HCT116 (cell line): Measurements from ENCODE around the gene CAPN5. TPM values are rescaled to one million over a fixed set of nuclear protein-coding genes. Genes with fewer than 3 reads are reported as not detected.
"Not testable (repeated sequence)": the region's sequence is repeated elsewhere in the genome, so short reads cannot be mapped to it uniquely, and the experiment has no call there.

Experiments
- ATAC-seq: fragments of 200-7000 bp; cut with Tn5 transposase; 2 replicates; pipeline ENCODE4 v1.9.1; 2020; ENCODE audit warnings: mild to moderate bottlenecking, moderate library complexity
- BruUV-seq: library from RNA; stranded (reverse); fragments of 400-500 nt; replicated peaks from 2 replicates; lab custom pipeline; 2021; lab: Mats Ljungman, UMichigan
- CTCF ChIA-PET: fragments of 300-600 bp; sonication (Branson Sonifier 250); formaldehyde crosslinking; loops from one replicate; lab custom pipeline; 2021; ENCODE audit warnings: antibody characterized with exemption; lab: Charles Lee
- POLR2A ChIA-PET: fragments of 300-600, 350-600 bp; sonication (Branson Sonifier 250); formaldehyde crosslinking; loops from one replicate; lab custom pipeline; 2021; ENCODE audit warnings: antibody characterized with exemption; lab: Charles Lee
- RAD21 ChIA-PET, 2 experiments: fragments of 300-600 bp; sonication (Branson Sonifier 250); formaldehyde crosslinking; loops; one replicate each; lab custom pipeline; 2023; ENCODE audit warnings: low total read pairs in 2 of 2; ENCODE audit not compliant: uncharacterized antibody in 2 of 2, unreplicated experiment in 2 of 2, low non-redundant PET in 1 of 2; lab: Charles Lee
- DNase-seq: peaks from one replicate; pipeline ENCODE4 v3.0.0-alpha.2; 2010; ENCODE audit warnings: low read depth, low spot score
- H2AFZ ChIP-seq: fragments of 200-600 bp; shearing (Covaris generic), sonication (generic); 2 replicates; pipeline ENCODE4 v1.6.1; 2017; ENCODE audit warnings: low read depth, mixed run types, mixed read lengths, antibody characterized with exemption, low read length; ENCODE audit not compliant: poor library complexity, severe bottlenecking
- H3K27ac ChIP-seq: 2 replicates; pipeline ENCODE4 v1.5.1; 2012; ENCODE audit warnings: low read depth, low read length
- H3K27me3 ChIP-seq: fragments of 200-600 bp; sonication (generic); 2 replicates; pipeline ENCODE4 v1.6.1; 2016; ENCODE audit warnings: mixed run types, low read length, mixed read lengths; ENCODE audit not compliant: insufficient read depth
- H3K36me3 ChIP-seq, 2 experiments: fragments of 200-500 bp in 1 of 2; fragments of 200-600 bp in 1 of 2; sonication (Bioruptor generic) in 1 of 2; sonication (generic) in 1 of 2; 2 replicates each; pipeline versions ENCODE4 v1.5.1 to v1.6.1; 2014 to 2016; ENCODE audit warnings: low read length in 2 of 2, inconsistent platforms in 1 of 2, mixed read lengths in 1 of 2, mixed run types in 1 of 2; ENCODE audit not compliant: insufficient read depth in 2 of 2, control insufficient read depth in 1 of 2
- H3K4me1 ChIP-seq, 2 experiments: fragments of 200-600 bp in 1 of 2; sonication (generic) in 1 of 2; 2 replicates each; pipeline versions ENCODE4 v1.5.1 to v1.6.1; 2012 to 2017; ENCODE audit warnings: low read length in 2 of 2, inconsistent platforms in 1 of 2, mild to moderate bottlenecking in 1 of 2, mixed read lengths in 1 of 2, mixed run types in 1 of 2, moderate library complexity in 1 of 2; ENCODE audit not compliant: insufficient read depth in 2 of 2, control insufficient read depth in 1 of 2
- H3K4me2 ChIP-seq: fragments of 200-600 bp; sonication (generic); 2 replicates; pipeline ENCODE4 v1.6.1; 2017; ENCODE audit warnings: mixed run types, low read length, mixed read lengths
- H3K4me3 ChIP-seq, 2 experiments: fragments of 200-600 bp in 1 of 2; sonication (generic) in 1 of 2; replicated peaks in 1 of 2; 2 replicates each; pipeline ENCODE4 v1.5.1; 2011 to 2016; ENCODE audit warnings: low read length in 2 of 2, control low read depth in 1 of 2, low read depth in 1 of 2, mild to moderate bottlenecking in 1 of 2, mixed read lengths in 1 of 2, mixed run types in 1 of 2
- H3K79me2 ChIP-seq: fragments of 200-600 bp; sonication (generic); 2 replicates; pipeline ENCODE4 v1.6.1; 2017; ENCODE audit warnings: mild to moderate bottlenecking, mixed run types, low read length, moderate library complexity, mixed read lengths; ENCODE audit not compliant: insufficient read depth
- H3K9ac ChIP-seq: fragments of 200-600 bp; sonication (generic); 2 replicates; pipeline ENCODE4 v1.6.1; 2016; ENCODE audit warnings: low read length, mixed read lengths
- H3K9me2 ChIP-seq: fragments of 200-600 bp; sonication (generic), shearing (Covaris generic); 2 replicates; pipeline ENCODE4 v1.6.1; 2017; ENCODE audit warnings: mixed run types, mild to moderate bottlenecking, moderate library complexity; ENCODE audit not compliant: insufficient read depth
- H3K9me3 ChIP-seq, 2 experiments: fragments of 200-500 bp in 1 of 2; fragments of 200-600 bp in 1 of 2; sonication (Bioruptor generic) in 1 of 2; sonication (generic) in 1 of 2; 2 replicates each; pipeline ENCODE4 v1.6.1; 2014 to 2017; ENCODE audit warnings: low read length in 2 of 2, mixed read lengths in 2 of 2, inconsistent platforms in 1 of 2, low read depth in 1 of 2, mild to moderate bottlenecking in 1 of 2, mixed run types in 1 of 2, moderate library complexity in 1 of 2; ENCODE audit not compliant: control insufficient read depth in 1 of 2, insufficient read depth in 1 of 2
- H4K20me1 ChIP-seq: fragments of 200-600 bp; sonication (generic), shearing (Covaris generic); 2 replicates; pipeline ENCODE4 v1.6.1; 2017; ENCODE audit warnings: mixed run types, mild to moderate bottlenecking, moderate library complexity; ENCODE audit not compliant: insufficient read depth
- EGR1 ChIP-seq: IDR thresholded peaks from 2 replicates; pipeline ENCODE4 v1.6.1; 2012; ENCODE audit warnings: low read depth
- EZH2phosphoT487 ChIP-seq: fragments of 200-600 bp; IDR thresholded peaks from 2 replicates; pipeline ENCODE4 v1.6.1; 2018; ENCODE audit warnings: antibody characterized with exemption, borderline replicate concordance
- FOSL1 ChIP-seq: IDR thresholded peaks from 2 replicates; pipeline ENCODE4 v1.6.1; 2012; ENCODE audit warnings: low read depth
- RAD21 ChIP-seq: IDR thresholded peaks from 2 replicates; pipeline ENCODE4 v1.6.1; 2012; ENCODE audit warnings: low read depth, mild to moderate bottlenecking
- SRF ChIP-seq: IDR thresholded peaks from 2 replicates; pipeline ENCODE4 v1.6.1; 2012; ENCODE audit warnings: low read depth
- YY1 ChIP-seq: IDR thresholded peaks from 2 replicates; pipeline ENCODE4 v1.6.1; 2011; ENCODE audit warnings: low read length, low read depth, moderate library complexity, mild to moderate bottlenecking; ENCODE audit not compliant: insufficient replicate concordance; ENCODE audit errors: extremely low read depth
- ZFX ChIP-seq: fragments of 450-650 bp; IDR thresholded peaks from 2 replicates; pipeline ENCODE4 v1.6.1; 2017
- intact Hi-C: fragments of 100-400 bp; cut with micrococcal nuclease; formaldehyde crosslinking; loops from 2 replicates; pipeline ENCODE4 v1.10.0; 2022
- total RNA-seq: library from RNA; stranded (reverse); gene quantifications from one replicate; pipeline ENCODE4 v1.2.1, GENCODE V29; 2021; ENCODE audit not compliant: unreplicated experiment
- TF ChIP-seq, protein P1 (sequence below): IDR thresholded peaks from 2 replicates; pipeline ENCODE4 v1.6.1; 2012
- TF ChIP-seq, protein P2 (sequence below), 3 experiments: fragments of 200-600 bp in 1 of 3; sonication (generic) in 1 of 3; IDR thresholded peaks in 2 of 3; conservative IDR thresholded peaks in 1 of 3; 2 replicates each; pipeline ENCODE4 v1.5.1; 2012 to 2017; ENCODE audit warnings: low read depth in 2 of 3, low read length in 2 of 3, antibody characterized with exemption in 1 of 3, borderline replicate concordance in 1 of 3, control low read depth in 1 of 3, mild to moderate bottlenecking in 1 of 3, mixed read lengths in 1 of 3, mixed run types in 1 of 3, moderate library complexity in 1 of 3; ENCODE audit not compliant: insufficient read depth in 1 of 3

CAPN5 gene
- total RNA-seq, 1 experiment from 2014 or later: 8.6 TPM

DNA sequence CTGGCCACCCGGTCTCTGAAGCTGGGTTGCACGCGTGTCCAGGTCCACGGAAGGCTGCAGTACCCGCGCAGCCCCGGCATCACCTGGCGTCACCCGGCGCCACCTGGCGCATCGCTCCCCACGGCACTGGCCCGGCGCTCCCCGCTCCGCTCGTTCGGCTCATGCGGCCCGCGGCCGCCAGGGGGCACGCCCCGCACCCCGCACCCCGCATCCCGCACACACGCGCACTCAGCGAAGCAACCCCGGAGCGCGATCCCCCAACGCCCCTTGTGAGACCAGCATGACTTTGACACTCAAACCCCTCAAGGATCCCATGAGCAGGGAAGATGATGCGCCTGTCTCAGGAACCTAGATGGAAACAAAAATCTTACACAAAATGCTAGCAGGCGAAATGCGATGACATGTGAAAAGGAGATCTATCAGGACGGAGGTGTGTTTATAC, 20.7 kb upstream of the CAPN5 start (continued):
- TF ChIP-seq ZFX: no peak

DNA sequence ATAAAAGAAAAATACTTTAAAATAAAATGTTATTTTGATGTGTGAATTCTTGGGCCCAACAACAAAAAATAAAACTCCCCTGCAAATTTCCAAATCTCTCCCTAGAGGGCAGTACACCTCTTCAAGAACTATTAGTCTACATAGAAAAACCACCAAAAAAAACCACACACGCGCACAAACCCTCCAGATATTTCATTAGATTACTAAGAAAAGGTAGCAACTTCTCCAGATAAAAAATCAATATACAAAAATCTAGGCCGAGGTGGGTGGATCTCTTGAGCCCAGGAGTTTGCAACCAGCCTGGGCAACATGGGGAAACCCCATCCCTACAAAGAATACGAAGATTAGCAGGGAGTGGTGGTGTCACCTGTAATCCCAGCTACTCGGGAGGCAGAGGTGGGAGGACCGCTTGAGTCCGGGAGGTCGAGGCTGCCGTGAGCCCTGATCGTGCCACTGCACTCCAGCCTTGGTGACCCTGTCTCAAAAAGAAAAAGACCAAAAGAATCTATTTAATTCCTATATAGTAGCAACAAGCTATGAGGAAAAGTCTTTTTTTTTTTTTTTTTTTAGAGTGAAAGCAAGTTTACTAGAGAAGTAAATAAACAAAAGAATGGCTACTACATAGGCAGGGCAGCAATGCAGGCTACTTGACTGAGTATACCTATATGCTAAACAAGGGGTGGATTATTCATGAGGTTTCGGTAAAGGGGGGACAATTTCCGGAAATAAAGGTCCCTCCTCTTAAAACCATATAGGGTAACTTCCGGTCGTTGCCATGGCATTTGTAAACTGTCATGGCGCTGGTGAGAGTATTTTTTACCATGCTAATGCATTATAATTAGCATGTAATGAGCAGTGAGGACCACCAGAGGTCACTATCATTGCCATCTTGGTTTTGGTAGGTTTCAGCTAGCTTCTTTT, 19.5 kb upstream of the CAPN5 start:
- no peaks in the 10 kb centered on the region for H4K20me1 ChIP-seq
- peak overlapping the region; percentile 15; the same call in 1 of the 2 replicates for H3K27ac ChIP-seq
- H3K9ac ChIP-seq: no peak overlapping the region
- ATAC-seq (peak; percentile 81), DNase-seq (peak; percentile 90)
- intact Hi-C loops: loop anchor here (1.0 to 5.0 kb wide), 5 partner anchors 44 to 500 kb away; no protein-coding TSS in a partner anchor
- no peaks in the 10 kb centered on the region for H3K27me3 ChIP-seq
- H2AFZ ChIP-seq: peak overlapping the region; percentile 100
- no TSS peak for BruUV-seq
- peaks cover 2 to 20% of the 10 kb centered on the region in 2 experiments; a peak in 3 of 4 replicates for H3K4me1 ChIP-seq
- H3K79me2 ChIP-seq: no peaks in the 10 kb centered on the region
- ChIA-PET POLR2A (interaction anchor here (0.6 to 3.8 kb wide), 3 partner anchors 15 to 557 kb away, joined by 4 to 23 read pairs (median 11); no protein-coding TSS in a partner anchor), CTCF (interaction anchor here (0.6 to 4.4 kb wide), 44 partner anchors 10 to 572 kb away, joined by 3 to 98 read pairs (median 5); partner anchors contain the start of gene CAPN5), RAD21 (interaction anchor here (0.5 to 3.2 kb wide), 12 partner anchors 44 to 498 kb away, joined by 3 to 29 read pairs (median 3); no protein-coding TSS in a partner anchor)
- no peaks in the 10 kb centered on the region for H3K9me3 ChIP-seq
- H3K4me3 ChIP-seq: peak overlapping the region; percentile 29 to 45
- TF ChIP-seq FOSL1 (no peak), EZH2phosphoT487 (no peak), ZFX (no peak), RAD21 (peak; percentile 73), SRF (peak; percentile 100), YY1 (peak; percentile 92), EGR1 (peak; percentile 18; the same call in 1 of the 2 replicates)
- TF ChIP-seq, protein P1, sequence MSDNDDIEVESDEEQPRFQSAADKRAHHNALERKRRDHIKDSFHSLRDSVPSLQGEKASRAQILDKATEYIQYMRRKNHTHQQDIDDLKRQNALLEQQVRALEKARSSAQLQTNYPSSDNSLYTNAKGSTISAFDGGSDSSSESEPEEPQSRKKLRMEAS: 0 out of 2 replicates have a peak, but pooled peaks have one; percentile 11
- TF ChIP-seq, protein P2, sequence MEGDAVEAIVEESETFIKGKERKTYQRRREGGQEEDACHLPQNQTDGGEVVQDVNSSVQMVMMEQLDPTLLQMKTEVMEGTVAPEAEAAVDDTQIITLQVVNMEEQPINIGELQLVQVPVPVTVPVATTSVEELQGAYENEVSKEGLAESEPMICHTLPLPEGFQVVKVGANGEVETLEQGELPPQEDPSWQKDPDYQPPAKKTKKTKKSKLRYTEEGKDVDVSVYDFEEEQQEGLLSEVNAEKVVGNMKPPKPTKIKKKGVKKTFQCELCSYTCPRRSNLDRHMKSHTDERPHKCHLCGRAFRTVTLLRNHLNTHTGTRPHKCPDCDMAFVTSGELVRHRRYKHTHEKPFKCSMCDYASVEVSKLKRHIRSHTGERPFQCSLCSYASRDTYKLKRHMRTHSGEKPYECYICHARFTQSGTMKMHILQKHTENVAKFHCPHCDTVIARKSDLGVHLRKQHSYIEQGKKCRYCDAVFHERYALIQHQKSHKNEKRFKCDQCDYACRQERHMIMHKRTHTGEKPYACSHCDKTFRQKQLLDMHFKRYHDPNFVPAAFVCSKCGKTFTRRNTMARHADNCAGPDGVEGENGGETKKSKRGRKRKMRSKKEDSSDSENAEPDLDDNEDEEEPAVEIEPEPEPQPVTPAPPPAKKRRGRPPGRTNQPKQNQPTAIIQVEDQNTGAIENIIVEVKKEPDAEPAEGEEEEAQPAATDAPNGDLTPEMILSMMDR (IDR thresholded peaks at IDR 0.05 in 2 of 3, conservative IDR thresholded peaks at IDR 0.05 in 1 of 3; ENCODE audit: borderline replicate concordance in 1 of 3, insufficient read depth in 1 of 3, low read depth in 2 of 3, low read length in 2 of 3): peak; percentile 67 to 88 (median 68)
- H3K4me2 ChIP-seq: peak overlapping the region; percentile 90
- no peaks in the 10 kb centered on the region for H3K9me2 ChIP-seq
- no peaks in the 10 kb centered on the region for H3K36me3 ChIP-seq

- H2AFZ ChIP-seq, DNase-seq, ATAC-seq, H3K9me3 ChIP-seq, BruUV-seq, H3K4me3 ChIP-seq, H3K4me2 ChIP-seq, H3K27me3 ChIP-seq, H3K9ac ChIP-seq, H3K36me3 ChIP-seq, H3K27ac ChIP-seq, H3K9me2 ChIP-seq, H4K20me1 ChIP-seq, H3K79me2 ChIP-seq: not testable (repeated sequence)
- H3K4me1 ChIP-seq: peaks cover 2 to 20% of the 10 kb centered on the region in 2 experiments; a peak in 3 of 4 replicates
- CTCF ChIA-PET: interaction anchor here (0.6 to 4.4 kb wide), 40 partner anchors 10 to 571 kb away, joined by 3 to 98 read pairs (median 5); partner anchors contain the start of gene CAPN5
- RAD21 ChIA-PET: interaction anchor here (0.5 to 3.2 kb wide), 10 partner anchors 43 to 497 kb away, joined by 3 to 29 read pairs (median 4); no protein-coding TSS in a partner anchor
- intact Hi-C loops: loop anchor here (1.0 to 5.0 kb wide), 5 partner anchors 43 to 499 kb away; no protein-coding TSS in a partner anchor
- POLR2A ChIA-PET: interaction anchor here (0.6 to 3.8 kb wide), 3 partner anchors 15 to 556 kb away, joined by 4 to 23 read pairs (median 11); no protein-coding TSS in a partner anchor
Measured at GRCh38 chr11:77047928-77048446, 18.8 kb upstream of the CAPN5 start.
